HCT116 (cell line): ENCODE data around the gene NHLRC1. TPM values are rescaled to one million over a fixed set of nuclear protein-coding genes. Genes with fewer than 3 reads are reported as not detected.

ENCODE experiments used
- ATAC-seq: fragments of 200-7000 bp; cut with Tn5 transposase; 2 replicates; pipeline ENCODE4 v1.9.1; 2020; ENCODE audit warnings: mild to moderate bottlenecking, moderate library complexity
- BruUV-seq: library from RNA; stranded (reverse); fragments of 400-500 nt; replicated peaks from 2 replicates; lab custom pipeline; 2021; lab: Mats Ljungman, UMichigan
- CTCF ChIA-PET: fragments of 300-600 bp; sonication (Branson Sonifier 250); formaldehyde crosslinking; loops from one replicate; lab custom pipeline; 2021; ENCODE audit warnings: antibody characterized with exemption; lab: Charles Lee
- POLR2A ChIA-PET: fragments of 300-600, 350-600 bp; sonication (Branson Sonifier 250); formaldehyde crosslinking; loops from one replicate; lab custom pipeline; 2021; ENCODE audit warnings: antibody characterized with exemption; lab: Charles Lee
- RAD21 ChIA-PET, 2 experiments: fragments of 300-600 bp; sonication (Branson Sonifier 250); formaldehyde crosslinking; loops; one replicate each; lab custom pipeline; 2023; ENCODE audit warnings: low total read pairs in 2 of 2; ENCODE audit not compliant: uncharacterized antibody in 2 of 2, unreplicated experiment in 2 of 2, low non-redundant PET in 1 of 2; lab: Charles Lee
- DNase-seq: peaks from one replicate; pipeline ENCODE4 v3.0.0-alpha.2; 2010; ENCODE audit warnings: low read depth, low spot score
- H2AFZ ChIP-seq: fragments of 200-600 bp; shearing (Covaris generic), sonication (generic); 2 replicates; pipeline ENCODE4 v1.6.1; 2017; ENCODE audit warnings: low read depth, mixed run types, mixed read lengths, antibody characterized with exemption, low read length; ENCODE audit not compliant: poor library complexity, severe bottlenecking
- H3K27ac ChIP-seq: 2 replicates; pipeline ENCODE4 v1.5.1; 2012; ENCODE audit warnings: low read depth, low read length
- H3K27me3 ChIP-seq: fragments of 200-600 bp; sonication (generic); 2 replicates; pipeline ENCODE4 v1.6.1; 2016; ENCODE audit warnings: mixed run types, low read length, mixed read lengths; ENCODE audit not compliant: insufficient read depth
- H3K36me3 ChIP-seq, 2 experiments: fragments of 200-500 bp in 1 of 2; fragments of 200-600 bp in 1 of 2; sonication (Bioruptor generic) in 1 of 2; sonication (generic) in 1 of 2; 2 replicates each; pipeline versions ENCODE4 v1.5.1 to v1.6.1; 2014 to 2016; ENCODE audit warnings: low read length in 2 of 2, inconsistent platforms in 1 of 2, mixed read lengths in 1 of 2, mixed run types in 1 of 2; ENCODE audit not compliant: insufficient read depth in 2 of 2, control insufficient read depth in 1 of 2
- H3K4me1 ChIP-seq, 2 experiments: fragments of 200-600 bp in 1 of 2; sonication (generic) in 1 of 2; 2 replicates each; pipeline versions ENCODE4 v1.5.1 to v1.6.1; 2012 to 2017; ENCODE audit warnings: low read length in 2 of 2, inconsistent platforms in 1 of 2, mild to moderate bottlenecking in 1 of 2, mixed read lengths in 1 of 2, mixed run types in 1 of 2, moderate library complexity in 1 of 2; ENCODE audit not compliant: insufficient read depth in 2 of 2, control insufficient read depth in 1 of 2
- H3K4me2 ChIP-seq: fragments of 200-600 bp; sonication (generic); 2 replicates; pipeline ENCODE4 v1.6.1; 2017; ENCODE audit warnings: mixed run types, low read length, mixed read lengths
- H3K4me3 ChIP-seq, 2 experiments: fragments of 200-600 bp in 1 of 2; sonication (generic) in 1 of 2; replicated peaks in 1 of 2; 2 replicates each; pipeline ENCODE4 v1.5.1; 2011 to 2016; ENCODE audit warnings: low read length in 2 of 2, control low read depth in 1 of 2, low read depth in 1 of 2, mild to moderate bottlenecking in 1 of 2, mixed read lengths in 1 of 2, mixed run types in 1 of 2
- H3K79me2 ChIP-seq: fragments of 200-600 bp; sonication (generic); 2 replicates; pipeline ENCODE4 v1.6.1; 2017; ENCODE audit warnings: mild to moderate bottlenecking, mixed run types, low read length, moderate library complexity, mixed read lengths; ENCODE audit not compliant: insufficient read depth
- H3K9ac ChIP-seq: fragments of 200-600 bp; sonication (generic); 2 replicates; pipeline ENCODE4 v1.6.1; 2016; ENCODE audit warnings: low read length, mixed read lengths
- H3K9me2 ChIP-seq: fragments of 200-600 bp; sonication (generic), shearing (Covaris generic); 2 replicates; pipeline ENCODE4 v1.6.1; 2017; ENCODE audit warnings: mixed run types, mild to moderate bottlenecking, moderate library complexity; ENCODE audit not compliant: insufficient read depth
- H3K9me3 ChIP-seq, 2 experiments: fragments of 200-500 bp in 1 of 2; fragments of 200-600 bp in 1 of 2; sonication (Bioruptor generic) in 1 of 2; sonication (generic) in 1 of 2; 2 replicates each; pipeline ENCODE4 v1.6.1; 2014 to 2017; ENCODE audit warnings: low read length in 2 of 2, mixed read lengths in 2 of 2, inconsistent platforms in 1 of 2, low read depth in 1 of 2, mild to moderate bottlenecking in 1 of 2, mixed run types in 1 of 2, moderate library complexity in 1 of 2; ENCODE audit not compliant: control insufficient read depth in 1 of 2, insufficient read depth in 1 of 2
- H4K20me1 ChIP-seq: fragments of 200-600 bp; sonication (generic), shearing (Covaris generic); 2 replicates; pipeline ENCODE4 v1.6.1; 2017; ENCODE audit warnings: mixed run types, mild to moderate bottlenecking, moderate library complexity; ENCODE audit not compliant: insufficient read depth
- CEBPB ChIP-seq: IDR thresholded peaks from 2 replicates; pipeline ENCODE4 v1.6.1; 2012; ENCODE audit warnings: low read depth
- CTCF ChIP-seq, 3 experiments: fragments of 200-600 bp in 1 of 3; sonication (generic) in 1 of 3; IDR thresholded peaks in 2 of 3; conservative IDR thresholded peaks in 1 of 3; 2 replicates each; pipeline ENCODE4 v1.5.1; 2012 to 2017; ENCODE audit warnings: low read depth in 2 of 3, low read length in 2 of 3, antibody characterized with exemption in 1 of 3, borderline replicate concordance in 1 of 3, control low read depth in 1 of 3, mild to moderate bottlenecking in 1 of 3, mixed read lengths in 1 of 3, mixed run types in 1 of 3, moderate library complexity in 1 of 3; ENCODE audit not compliant: insufficient read depth in 1 of 3
- EGR1 ChIP-seq: IDR thresholded peaks from 2 replicates; pipeline ENCODE4 v1.6.1; 2012; ENCODE audit warnings: low read depth
- ELF1 ChIP-seq: IDR thresholded peaks from 2 replicates; pipeline ENCODE4 v1.6.1; 2012; ENCODE audit warnings: low read depth, borderline replicate concordance
- EZH2 ChIP-seq: fragments of 200-600 bp; sonication (generic); IDR thresholded peaks from 2 replicates; pipeline ENCODE4 v1.6.1; 2017; ENCODE audit warnings: antibody characterized with exemption, mixed run types
- FOSL1 ChIP-seq: IDR thresholded peaks from 2 replicates; pipeline ENCODE4 v1.6.1; 2012; ENCODE audit warnings: low read depth
- JUND ChIP-seq: IDR thresholded peaks from 2 replicates; pipeline ENCODE4 v1.6.1; 2012
- POLR2A ChIP-seq: IDR thresholded peaks from 2 replicates; pipeline ENCODE4 v1.7.0; 2011; ENCODE audit warnings: borderline replicate concordance; ENCODE audit not compliant: insufficient read depth, insufficient read length; ENCODE audit errors: extremely low read depth
- POLR2AphosphoS5 ChIP-seq: IDR thresholded peaks from 2 replicates; pipeline ENCODE4 v1.6.1; 2011; ENCODE audit warnings: mild to moderate bottlenecking, low read depth, low read length, moderate library complexity
- TCF7L2 ChIP-seq: IDR thresholded peaks from 2 replicates; pipeline ENCODE4 v1.7.0; 2011; ENCODE audit warnings: borderline replicate concordance, inconsistent platforms; ENCODE audit not compliant: insufficient read depth, insufficient read length; ENCODE audit errors: extremely low read depth
- ZBTB33 ChIP-seq: IDR thresholded peaks from 2 replicates; pipeline ENCODE4 v1.6.1; 2011; ENCODE audit warnings: mild to moderate bottlenecking, low read length, moderate library complexity; ENCODE audit not compliant: insufficient replicate concordance; ENCODE audit errors: extremely low read depth
- ZFX ChIP-seq: fragments of 450-650 bp; IDR thresholded peaks from 2 replicates; pipeline ENCODE4 v1.6.1; 2017
- ZNF274 ChIP-seq: fragments of 200-500 bp; sonication (Bioruptor generic); IDR thresholded peaks from 2 replicates; pipeline ENCODE4 v1.6.1; 2014; ENCODE audit warnings: mild to moderate bottlenecking, low read depth, low read length, inconsistent platforms
- intact Hi-C: fragments of 100-400 bp; cut with micrococcal nuclease; formaldehyde crosslinking; loops from 2 replicates; pipeline ENCODE4 v1.10.0; 2022
- total RNA-seq: library from RNA; stranded (reverse); gene quantifications from one replicate; pipeline ENCODE4 v1.2.1, GENCODE V29; 2021; ENCODE audit not compliant: unreplicated experiment

NHLRC1 gene
- total RNA-seq, 1 experiment from 2014 or later: not detected

- Histone ChIP-seq H3K27me3 (no peaks in the 10 kb centered on the region), H2AFZ (no peak overlapping the region), H4K20me1 (no peaks in the 10 kb centered on the region), H3K4me1 (peaks cover 7 to 10% of the 10 kb centered on the region in 2 experiments), H3K36me3 (no peaks in the 10 kb centered on the region), H3K4me3 (no peak overlapping the region), H3K9me2 (no peaks in the 10 kb centered on the region), H3K79me2 (no peaks in the 10 kb centered on the region), H3K27ac (no peak overlapping the region), H3K4me2 (no peak overlapping the region), H3K9ac (no peak overlapping the region), H3K9me3 (no peaks in the 10 kb centered on the region)
- ATAC-seq: no peak
- BruUV-seq: no TSS peak
- DNase-seq: no peak
- ChIA-PET CTCF (no interaction called here), RAD21 (no interaction called here), POLR2A (no interaction called here)
- intact Hi-C loops: no loop called here
- TF ChIP-seq EZH2 (no peak), ZNF274 (no peak), CEBPB (no peak), POLR2AphosphoS5 (no peak), EGR1 (no peak), ZFX (no peak), JUND (no peak), POLR2A (no peak), FOSL1 (no peak), CTCF (IDR thresholded peaks at IDR 0.05 in 2 of 3, conservative IDR thresholded peaks at IDR 0.05 in 1 of 3; ENCODE audit: borderline replicate concordance in 1 of 3, insufficient read depth in 1 of 3, low read depth in 2 of 3, low read length in 2 of 3) (no peak), ZBTB33 (no peak), TCF7L2 (no peak), ELF1 (no peak)
Measured at GRCh38 chr6:18153311-18153703, 30.8 kb upstream of the NHLRC1 start.
